Skeletal muscle tissue (tissue), 4 donors: ENCODE data around the gene CASP8. TPM values are rescaled to one million over a fixed set of nuclear protein-coding genes. Genes with fewer than 3 reads are reported as not detected.
A peak's percentile ranks its signal among the peaks of the same experiment; 100 is the strongest.

ENCODE experiments used
- H3K27ac ChIP-seq: one replicate; pipeline ENCODE4 v1.7.0; 2013; ENCODE audit warnings: mild to moderate bottlenecking, low read depth, low read length, inconsistent platforms
- H3K27me3 ChIP-seq, 3 donors: one replicate each; pipeline ENCODE4 v1.7.0; 2013; ENCODE audit warnings: low read length in 3 of 3; ENCODE audit not compliant: control insufficient read depth in 3 of 3, insufficient read depth in 3 of 3
- H3K36me3 ChIP-seq, 3 donors: one replicate each; pipeline ENCODE4 v1.7.0; 2013; ENCODE audit warnings: low read length in 3 of 3; ENCODE audit not compliant: control insufficient read depth in 3 of 3, insufficient read depth in 3 of 3
- H3K4me1 ChIP-seq, 3 donors: one replicate each; pipeline ENCODE4 v1.7.0; 2013; ENCODE audit warnings: low read length in 3 of 3, mild to moderate bottlenecking in 3 of 3; ENCODE audit not compliant: control insufficient read depth in 3 of 3, insufficient read depth in 3 of 3
- H3K4me3 ChIP-seq, 3 donors: one replicate each; pipeline ENCODE4 v1.7.0; 2013; ENCODE audit warnings: low read length in 3 of 3
- H3K9ac ChIP-seq, 3 donors: one replicate each; pipeline ENCODE4 v1.7.0; 2013; ENCODE audit warnings: low read length in 3 of 3, mild to moderate bottlenecking in 3 of 3, moderate library complexity in 2 of 3, low read depth in 1 of 3
- H3K9me3 ChIP-seq, 3 donors: one replicate each; pipeline ENCODE4 v1.7.0; 2013; ENCODE audit warnings: low read length in 3 of 3; ENCODE audit not compliant: control insufficient read depth in 3 of 3
- total RNA-seq: library from RNA; depleted of rRNA; stranded (reverse); fragments of >200 nt; gene quantifications from one replicate; pipeline ENCODE4 v1.2.3, GENCODE V29; 2014
- donor health status: Osteomylitis.

Gene CASP8
- total RNA-seq, 1 donor from 2014 or later = 8.4 TPM

GRCh38 chr2:201257956-201258665, 2.2 kb upstream of the CASP8 start:
- H3K4me3 ChIP-seq = peak overlapping the region; percentile 79 to 96 (median 89)
- H3K9me3 ChIP-seq = no peaks in the 10 kb centered on the region
- peak overlapping the region; percentile 82 for H3K27ac ChIP-seq
- no peaks in the 10 kb centered on the region for H3K36me3 ChIP-seq
- H3K4me1 ChIP-seq = peaks cover 9% of the 10 kb centered on the region in 3 donors
- peak overlapping the region; percentile 71 to 92 (median 85) for H3K9ac ChIP-seq
- H3K27me3 ChIP-seq = no peaks in the 10 kb centered on the region

- H3K4me3 ChIP-seq = peak overlapping the region; percentile 79 to 96 (median 89)
- peaks cover 9% of the 10 kb centered on the region in 3 donors for H3K4me1 ChIP-seq
- H3K27me3 ChIP-seq = no peaks in the 10 kb centered on the region
- H3K36me3 ChIP-seq = no peaks in the 10 kb centered on the region
- no peaks in the 10 kb centered on the region for H3K9me3 ChIP-seq
- H3K27ac ChIP-seq = peak overlapping the region; percentile 82
- H3K9ac ChIP-seq = peak overlapping the region; percentile 71 to 92 (median 85)
Measured at GRCh38 chr2:201258666-201259615, 1.4 kb upstream of the CASP8 start.

- Histone ChIP-seq H3K27me3 (no peaks in the 10 kb centered on the region), H3K4me3 (no peak overlapping the region), H3K9ac (no peak overlapping the region), H3K4me1 (peaks cover 9% of the 10 kb centered on the region in 3 donors), H3K27ac (no peak overlapping the region), H3K36me3 (peaks cover 0 to under 1% (median 0%) of the 10 kb centered on the region in 3 donors), H3K9me3 (no peaks in the 10 kb centered on the region)
Measured at GRCh38 chr2:201261471-201261870, 1.1 kb downstream of the CASP8 start.

GRCh38 chr2:201261906-201262305, 1.6 kb downstream of the CASP8 start:
- Histone ChIP-seq H3K9ac (no peak overlapping the region), H3K36me3 (peaks cover 0 to 2% (median 0%) of the 10 kb centered on the region in 3 donors), H3K4me3 (no peak overlapping the region), H3K9me3 (no peaks in the 10 kb centered on the region), H3K27me3 (no peaks in the 10 kb centered on the region), H3K27ac (no peak overlapping the region), H3K4me1 (peaks cover 9% of the 10 kb centered on the region in 3 donors)

- no peak overlapping the region for H3K27ac ChIP-seq
Measured at GRCh38 chr2:201262718-201263117, 2.4 kb downstream of the CASP8 start.

GRCh38 chr2:201263779-201264178, 3.4 kb downstream of the CASP8 start:
- H3K36me3 ChIP-seq = peaks cover 0 to 3% (median 2%) of the 10 kb centered on the region in 3 donors
- no peaks in the 10 kb centered on the region for H3K27me3 ChIP-seq
- no peaks in the 10 kb centered on the region for H3K9me3 ChIP-seq
- no peak overlapping the region for H3K9ac ChIP-seq
- H3K4me3 ChIP-seq = no peak overlapping the region
- peaks cover 0 to 6% (median 4%) of the 10 kb centered on the region in 3 donors for H3K4me1 ChIP-seq
- H3K27ac ChIP-seq = no peak overlapping the region

More at GRCh38 chr2:201262718-201263117, 2.4 kb downstream of the CASP8 start:
- Histone ChIP-seq H3K4me3 (no peak overlapping the region), H3K9me3 (no peaks in the 10 kb centered on the region), H3K36me3 (peaks cover 0 to 2% (median 0%) of the 10 kb centered on the region in 3 donors), H3K27me3 (no peaks in the 10 kb centered on the region), H3K9ac (no peak overlapping the region), H3K4me1 (peaks cover 9% of the 10 kb centered on the region in 3 donors)

GRCh38 chr2:201264472-201265173, 4.3 kb downstream of the CASP8 start:
- no peak overlapping the region for H3K9ac ChIP-seq
- H3K4me3 ChIP-seq = no peak overlapping the region
- no peak overlapping the region for H3K27ac ChIP-seq
- no peaks in the 10 kb centered on the region for H3K27me3 ChIP-seq
- peaks cover 0 to 3% (median 2%) of the 10 kb centered on the region in 3 donors for H3K36me3 ChIP-seq
- H3K9me3 ChIP-seq = no peaks in the 10 kb centered on the region
- peaks cover 0 to 6% (median 0%) of the 10 kb centered on the region in 3 donors for H3K4me1 ChIP-seq

- Histone ChIP-seq H3K27me3 (no peaks in the 10 kb centered on the region), H3K4me1 (no peaks in the 10 kb centered on the region), H3K36me3 (peaks cover 0 to 3% (median 2%) of the 10 kb centered on the region in 3 donors), H3K9ac (no peak overlapping the region), H3K4me3 (no peak overlapping the region), H3K27ac (no peak overlapping the region), H3K9me3 (no peaks in the 10 kb centered on the region)
Measured at GRCh38 chr2:201266629-201267028, 6.3 kb downstream of the CASP8 start.

- H3K4me1 ChIP-seq = no peaks in the 10 kb centered on the region
- H3K27ac ChIP-seq = no peak overlapping the region
- no peak overlapping the region for H3K9ac ChIP-seq
- no peaks in the 10 kb centered on the region for H3K9me3 ChIP-seq
- H3K36me3 ChIP-seq = peaks cover 2 to 8% (median 5%) of the 10 kb centered on the region in 3 donors
- no peaks in the 10 kb centered on the region for H3K27me3 ChIP-seq
- no peak overlapping the region for H3K4me3 ChIP-seq
Measured at GRCh38 chr2:201267278-201268030, 7.1 kb downstream of the CASP8 start.
